Fibroblast of skin of abdomen (primary cell): ENCODE data around the gene CDC37L1.

Experiments
- DNase-seq: peaks from one replicate; pipeline ENCODE4 v3.0.0-alpha.2; 2013

The CDC37L1 gene

DNA sequence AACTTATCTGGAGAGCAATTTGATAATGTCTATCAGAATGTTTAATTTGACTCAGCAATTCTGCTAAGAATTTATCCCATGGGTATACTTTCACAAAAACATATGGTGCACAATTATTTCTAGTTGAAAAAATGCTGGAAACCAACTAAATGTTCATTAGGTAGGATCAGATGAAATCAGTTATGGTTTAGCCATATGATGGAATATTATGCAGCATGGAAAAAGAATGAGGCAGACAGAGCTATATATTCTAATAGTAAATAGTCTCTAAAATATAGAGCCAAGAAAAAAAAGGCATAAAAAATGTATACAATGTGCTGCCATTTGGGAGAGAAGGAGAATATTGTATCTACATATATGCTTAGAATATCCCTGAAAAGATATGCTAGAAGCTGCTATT, 9.5 kb upstream of the CDC37L1 start:
- DNase-seq: no peak

DNA sequence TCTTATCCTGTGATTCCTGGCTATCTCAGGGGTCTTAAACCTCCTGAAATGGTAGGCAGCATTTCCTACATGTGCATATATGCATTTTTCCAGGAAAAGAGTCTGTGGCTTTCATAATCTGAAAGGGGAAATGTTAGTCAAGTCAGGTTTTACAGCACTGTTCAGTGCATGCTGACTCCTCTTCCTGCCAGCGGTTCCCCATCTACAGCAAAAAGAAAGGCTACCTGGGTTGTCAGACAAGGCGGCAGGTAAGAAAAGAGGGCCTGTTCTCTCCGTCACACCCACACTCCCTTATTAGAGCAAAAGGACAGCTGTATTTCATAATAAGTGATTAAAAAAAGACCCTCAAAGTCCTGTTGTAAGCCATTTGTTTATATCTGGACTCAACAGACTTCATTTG, 8.8 kb upstream of the CDC37L1 start:
- DNase-seq: no peak

DNA sequence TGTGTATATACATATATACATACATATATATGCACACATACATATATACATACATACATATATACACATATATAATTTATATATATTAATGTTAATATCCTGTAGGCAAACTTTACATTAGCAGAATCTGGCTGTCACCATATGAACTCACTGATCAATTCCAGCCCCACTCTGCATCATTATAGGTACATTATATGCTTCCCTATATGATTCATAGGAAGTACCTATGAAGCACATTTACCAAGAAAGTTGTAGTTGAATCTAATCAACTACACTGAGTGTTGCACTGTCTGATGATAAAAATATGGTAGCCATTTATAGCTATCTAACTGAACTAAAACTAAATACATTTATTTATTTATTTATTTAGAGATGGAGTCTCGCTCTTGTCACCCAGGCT, 7.6 kb upstream of the CDC37L1 start:
- no peak for DNase-seq

DNA sequence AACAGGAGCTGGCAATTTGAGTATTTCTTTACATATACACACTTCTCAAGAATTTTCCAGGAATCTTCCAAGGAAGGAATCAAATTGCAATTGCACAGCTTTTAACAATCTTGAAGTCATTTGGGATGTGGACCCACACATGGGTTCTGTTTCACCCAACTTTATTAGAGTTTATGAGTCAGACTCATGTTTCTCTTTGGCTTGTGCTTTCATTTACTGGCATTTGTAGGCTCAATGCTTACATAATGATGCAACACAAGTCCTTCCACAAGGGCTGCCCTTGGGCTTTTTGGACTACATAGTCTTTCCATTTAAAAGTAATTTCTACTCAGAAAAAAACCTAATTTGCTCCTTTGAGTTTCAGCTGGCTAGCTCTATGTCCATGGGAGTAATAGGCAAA, 4.6 kb upstream of the CDC37L1 start:
- peak; percentile 93 for DNase-seq

DNA sequence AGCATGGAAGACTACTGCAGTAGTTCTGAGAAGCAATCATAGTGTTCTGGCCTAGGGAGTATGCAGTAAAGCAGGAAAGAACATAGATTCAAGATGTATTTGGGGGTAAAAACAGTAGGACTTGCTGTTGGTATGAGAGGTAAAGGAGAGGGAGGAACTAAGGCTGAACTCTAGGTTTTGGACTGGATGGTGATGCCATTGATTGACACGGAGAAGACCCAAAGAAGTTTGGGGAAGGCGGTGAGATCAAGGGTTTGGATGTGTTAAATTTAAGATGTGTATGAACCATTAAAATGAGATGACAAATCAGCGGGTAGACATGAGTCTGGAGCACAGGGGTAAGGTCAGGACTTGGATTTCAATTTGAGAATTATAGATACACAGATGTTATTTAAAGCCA, 2.0 kb upstream of the CDC37L1 start:
- no peak for DNase-seq

DNA sequence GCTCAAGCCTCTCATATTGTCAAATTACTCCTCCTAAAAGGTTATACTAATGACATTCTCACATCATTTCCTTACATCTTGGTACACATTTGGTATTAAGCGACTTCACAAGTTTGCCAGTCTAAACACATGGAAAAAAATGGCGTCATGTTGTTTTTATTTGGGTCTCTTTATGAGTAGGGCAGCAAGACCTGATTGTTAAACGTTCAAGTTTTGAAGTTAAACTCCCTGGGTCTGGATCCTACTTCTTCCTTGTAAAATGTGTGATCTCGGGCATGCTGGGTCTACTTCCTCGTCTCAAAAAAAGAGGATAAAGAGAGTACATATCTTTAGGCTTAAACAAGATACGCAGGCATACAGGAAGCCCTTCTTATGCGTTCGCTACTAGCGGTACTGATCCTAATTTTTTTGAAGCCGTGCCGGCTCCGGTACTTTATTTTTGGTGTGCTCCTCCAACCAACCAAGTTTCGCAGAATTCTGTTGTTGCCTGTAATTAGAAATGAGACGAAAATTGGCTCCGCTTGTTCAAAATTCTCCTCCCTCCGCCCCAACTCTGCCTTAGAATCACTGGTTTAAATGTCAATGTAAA, 596 bp upstream of the CDC37L1 start:
- peak; percentile 28 for DNase-seq

DNA sequence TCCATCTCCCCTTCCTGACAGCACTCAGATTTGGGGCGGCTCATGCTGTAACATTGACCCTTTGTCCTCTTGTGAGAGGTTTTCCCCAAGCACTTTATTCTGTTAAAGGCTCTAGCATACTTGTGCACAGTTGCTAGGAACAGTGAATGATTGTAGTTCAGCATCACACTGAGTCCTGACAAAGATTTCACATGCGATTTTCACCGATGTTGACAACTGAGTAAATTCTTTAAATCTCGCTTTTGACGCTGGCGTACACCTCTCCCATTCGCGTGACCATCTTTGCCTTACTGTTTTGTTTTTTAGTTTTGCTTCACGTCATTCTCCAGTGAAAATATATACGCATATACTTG, 780 bp downstream of the CDC37L1 start:
- DNase-seq: no peak

DNA sequence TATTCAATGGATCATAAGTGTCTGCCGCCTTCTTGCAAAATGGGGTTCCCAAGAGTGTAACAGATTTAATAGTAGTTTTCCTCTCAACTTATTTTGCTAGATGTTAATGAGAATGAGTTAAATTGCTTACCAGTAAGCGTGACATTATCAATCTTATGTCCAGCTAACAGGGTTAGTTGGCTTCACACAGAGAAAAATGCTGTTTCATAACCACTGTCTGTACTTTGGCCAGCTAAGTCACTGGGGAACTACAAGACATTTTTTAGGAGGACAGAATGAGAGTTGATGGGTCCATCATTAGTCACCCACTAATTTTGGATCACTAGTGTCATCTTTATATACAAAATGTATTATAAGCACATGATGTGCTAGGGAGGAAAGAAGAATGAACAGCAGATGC, 1.4 kb downstream of the CDC37L1 start:
- DNase-seq: no peak

DNA sequence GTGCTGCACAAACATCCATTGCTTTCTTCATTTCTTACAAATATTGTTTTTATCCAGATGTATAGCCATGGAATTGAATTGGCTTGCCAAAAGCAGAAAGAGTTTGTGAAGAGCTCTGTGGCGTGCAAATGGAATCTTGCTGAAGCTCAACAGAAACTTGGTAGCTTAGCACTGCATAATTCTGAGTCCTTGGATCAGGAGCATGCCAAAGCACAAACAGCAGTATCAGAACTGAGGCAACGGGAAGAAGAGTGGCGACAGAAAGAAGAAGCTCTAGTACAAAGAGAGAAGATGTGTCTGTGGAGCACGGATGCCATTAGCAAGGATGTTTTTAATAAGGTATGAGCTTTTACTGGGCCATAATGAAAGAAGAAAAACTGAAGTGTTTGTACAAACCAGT, 5.5 kb downstream of the CDC37L1 start:
- DNase-seq: no peak

DNA sequence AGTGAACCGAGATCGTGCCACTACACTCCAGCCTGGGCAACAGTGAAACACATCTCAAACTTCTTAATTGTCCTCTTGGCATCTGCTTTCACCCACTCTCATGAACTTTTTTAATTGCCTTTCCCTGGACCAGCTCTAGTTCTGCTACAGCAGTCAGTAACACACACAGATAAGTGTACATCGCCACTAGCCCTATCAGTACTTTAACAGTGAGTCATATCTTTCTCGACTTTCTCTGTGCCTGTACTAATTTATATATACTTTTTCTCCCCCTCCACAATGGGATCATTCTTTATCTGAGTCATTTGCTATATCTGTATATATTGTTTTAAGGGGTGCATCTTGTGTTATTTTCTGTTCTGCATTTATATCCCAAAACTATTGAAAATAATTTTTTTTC, 6.7 kb downstream of the CDC37L1 start:
- no peak for DNase-seq

DNA sequence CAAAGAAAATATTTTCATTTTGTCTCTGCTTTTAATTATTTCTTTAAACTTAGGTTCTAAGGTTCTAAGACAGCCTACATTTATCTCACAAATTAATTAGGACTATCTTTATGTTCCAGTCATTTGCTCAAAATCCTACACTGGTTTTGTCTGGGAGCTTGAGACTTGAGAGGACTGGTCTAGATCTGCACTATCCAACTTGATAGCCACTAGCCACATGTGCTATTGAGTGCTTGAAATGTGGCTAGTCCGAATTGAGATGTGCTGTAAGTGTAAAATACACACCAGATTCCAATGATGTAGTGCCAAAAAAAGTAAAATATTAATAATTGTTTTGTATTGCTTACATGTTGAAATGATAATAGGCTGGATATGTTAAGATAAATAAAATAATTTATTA, 7.2 kb downstream of the CDC37L1 start:
- no peak for DNase-seq

DNA sequence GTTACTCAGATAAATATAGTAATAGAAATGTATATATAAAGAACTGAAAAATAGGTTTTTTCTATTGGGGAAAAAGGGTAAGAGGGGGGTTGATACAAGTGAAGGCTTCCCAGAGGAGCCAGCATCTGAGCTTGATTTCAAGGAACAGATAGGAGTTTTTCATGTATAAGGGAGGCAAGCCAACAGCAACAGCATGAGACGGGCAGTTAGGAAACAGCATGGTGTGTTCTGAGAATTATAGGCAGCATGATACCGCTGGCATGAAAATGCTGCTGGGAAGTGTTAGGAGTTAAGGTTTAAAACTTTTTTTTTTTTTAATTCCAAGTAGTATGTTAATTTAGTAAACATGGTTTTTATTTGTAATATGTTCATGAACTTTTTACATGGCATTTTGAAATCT, 9.7 kb downstream of the CDC37L1 start:
- DNase-seq: no peak

DNA sequence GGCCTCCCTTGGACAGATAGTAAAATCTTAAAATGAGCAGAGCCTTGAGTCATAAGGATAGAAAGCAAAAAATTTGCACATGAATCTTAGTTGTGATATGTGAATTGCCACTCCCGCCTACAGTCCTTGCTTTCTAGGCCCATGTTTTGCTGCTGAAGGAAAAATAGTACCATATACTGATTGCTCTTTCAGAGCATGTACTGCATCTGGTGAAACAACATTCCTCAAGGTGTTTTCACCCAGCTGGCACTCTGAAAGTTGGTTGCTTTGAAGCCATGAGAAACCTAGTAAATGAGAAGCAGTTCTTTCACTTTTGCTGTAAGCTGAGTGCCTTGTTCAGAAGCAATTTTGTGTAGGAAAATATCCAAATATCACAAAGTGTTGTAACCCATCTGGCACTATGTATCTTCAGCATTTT, 10.3 kb downstream of the CDC37L1 start:
- no peak for DNase-seq

DNA sequence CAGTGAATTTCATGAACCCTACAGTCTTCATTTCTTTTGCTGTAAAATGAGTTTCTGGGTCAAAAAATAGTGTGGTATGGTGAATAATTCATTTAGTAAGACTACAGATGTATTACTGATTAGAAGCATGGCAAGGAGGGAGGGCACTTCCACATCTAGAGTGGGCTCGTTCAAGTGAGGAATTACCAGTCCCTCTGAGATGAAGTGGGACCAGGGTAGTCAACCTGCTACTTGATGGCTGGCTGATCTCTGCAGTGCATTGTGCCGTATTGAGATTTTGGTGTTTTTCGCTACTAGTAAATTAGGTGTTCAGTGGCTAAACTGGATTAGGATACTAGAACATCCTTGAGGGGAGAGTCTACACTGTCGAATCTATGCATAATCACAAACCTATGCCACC, 10.8 kb downstream of the CDC37L1 start:
- no peak for DNase-seq

DNA sequence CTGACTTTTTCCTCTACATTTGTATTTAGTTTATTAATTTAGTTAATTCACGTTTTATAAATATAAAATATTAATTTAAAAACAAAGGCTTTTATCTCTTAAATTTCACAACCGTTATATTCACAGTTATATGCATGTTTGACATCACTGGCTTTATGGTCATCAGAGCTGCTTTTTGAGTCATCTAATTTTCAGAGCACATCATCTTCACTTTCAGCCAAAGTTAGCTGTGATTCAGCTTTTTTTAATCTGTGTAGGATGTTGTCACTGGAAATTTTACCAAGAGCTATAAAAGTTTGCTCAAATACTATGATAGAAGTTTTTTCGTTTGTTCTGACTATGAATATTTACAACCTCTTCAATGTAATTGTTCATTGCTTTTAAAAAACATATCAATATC, 12.4 kb downstream of the CDC37L1 start:
- peak; percentile 43 for DNase-seq

DNA sequence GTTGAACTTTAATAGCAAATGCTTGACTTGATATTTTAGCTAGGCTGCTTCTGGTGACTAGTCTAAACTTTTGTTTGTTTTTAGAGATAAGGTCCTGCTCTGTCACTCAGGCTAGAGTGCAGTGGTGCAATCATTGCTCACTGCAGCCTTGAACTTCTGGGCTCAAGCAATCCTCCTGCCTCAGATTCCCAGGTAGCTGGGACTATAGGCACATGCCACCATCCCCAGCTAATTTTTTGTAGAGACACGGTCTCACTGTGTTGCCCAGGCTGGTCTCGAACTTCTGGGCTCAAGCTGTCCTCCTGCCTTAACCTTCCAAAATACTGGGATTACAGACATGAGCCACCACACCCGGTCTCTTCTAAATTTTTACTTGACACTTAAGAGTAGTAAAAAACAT, 20.7 kb downstream of the CDC37L1 start:
- DNase-seq: no peak

DNA sequence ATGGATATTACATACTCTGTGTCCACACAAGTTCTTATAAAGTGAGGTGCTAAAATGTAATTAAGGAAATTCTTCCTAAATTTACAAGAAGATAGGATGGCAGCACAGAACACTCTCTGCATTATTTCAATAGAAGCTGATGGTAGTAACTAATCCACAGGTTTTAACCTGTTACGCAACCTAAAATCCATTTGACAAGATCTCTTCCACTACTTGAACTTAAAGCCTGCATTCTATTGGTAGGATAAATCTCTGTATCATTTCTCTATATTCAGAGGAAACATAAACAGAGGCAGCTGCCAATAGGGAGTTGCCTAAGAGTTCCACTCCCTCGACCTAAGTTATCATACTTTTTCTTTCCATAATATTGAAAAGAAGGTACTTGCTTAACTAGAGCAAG, 21.6 kb downstream of the CDC37L1 start:
- no peak for DNase-seq

DNA sequence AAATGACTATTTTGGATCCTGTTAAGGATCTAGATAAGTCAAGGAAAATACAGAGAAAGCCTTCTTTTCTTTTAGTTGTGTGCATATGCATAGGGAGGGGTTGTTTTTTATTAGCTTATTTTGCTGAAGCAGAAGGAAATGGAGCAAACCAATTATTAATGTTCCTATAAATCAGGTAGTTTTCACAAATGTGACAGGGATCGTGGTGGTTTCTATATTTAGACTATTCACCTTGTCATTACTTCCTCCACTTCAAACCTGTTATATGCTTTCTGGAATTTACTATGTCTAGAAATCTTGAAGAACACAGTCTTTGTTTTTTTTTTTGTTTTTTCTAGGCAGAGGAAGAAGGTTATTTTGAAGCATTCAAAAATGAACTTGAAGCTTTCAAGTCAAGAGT, 22.2 kb downstream of the CDC37L1 start:
- no peak for DNase-seq

DNA sequence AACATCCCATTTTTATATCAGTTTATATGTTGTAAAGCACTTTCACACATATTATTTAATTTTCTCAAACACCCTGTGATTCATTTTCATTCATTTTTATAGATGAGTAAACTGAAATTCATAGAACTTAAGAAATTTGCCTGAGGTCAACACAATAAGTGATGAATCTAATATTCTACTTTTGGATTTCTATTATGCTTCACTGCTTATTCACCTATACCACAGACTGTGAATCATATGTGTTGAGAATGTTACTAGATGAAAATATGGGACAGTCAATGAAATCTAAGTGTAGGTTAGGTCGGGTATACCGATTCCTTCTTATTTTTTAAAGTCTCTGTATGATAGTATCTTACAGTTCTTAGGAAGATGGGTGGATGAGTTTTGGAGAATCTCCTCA, 24.8 kb downstream of the CDC37L1 start:
- DNase-seq: no peak

DNA sequence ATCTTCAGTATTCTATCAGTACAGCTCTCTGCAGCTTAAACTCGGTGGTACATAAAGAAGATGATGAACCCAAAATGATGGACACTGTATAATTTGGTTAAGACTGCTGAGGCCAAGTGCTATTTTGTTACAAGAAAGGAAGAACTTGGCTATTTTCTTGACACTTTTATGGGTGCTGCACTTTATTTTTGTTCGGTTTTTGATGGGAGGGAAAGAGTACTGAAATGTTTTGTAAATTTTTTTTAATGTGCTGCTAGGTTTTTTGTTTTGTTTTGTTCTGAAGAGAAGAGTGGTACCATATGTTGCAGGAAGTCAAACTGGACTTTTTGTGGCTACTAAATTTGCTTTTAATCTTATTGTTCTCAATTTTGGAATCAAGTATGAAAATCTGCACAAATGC, 26.7 kb downstream of the CDC37L1 start:
- DNase-seq: no peak

DNA sequence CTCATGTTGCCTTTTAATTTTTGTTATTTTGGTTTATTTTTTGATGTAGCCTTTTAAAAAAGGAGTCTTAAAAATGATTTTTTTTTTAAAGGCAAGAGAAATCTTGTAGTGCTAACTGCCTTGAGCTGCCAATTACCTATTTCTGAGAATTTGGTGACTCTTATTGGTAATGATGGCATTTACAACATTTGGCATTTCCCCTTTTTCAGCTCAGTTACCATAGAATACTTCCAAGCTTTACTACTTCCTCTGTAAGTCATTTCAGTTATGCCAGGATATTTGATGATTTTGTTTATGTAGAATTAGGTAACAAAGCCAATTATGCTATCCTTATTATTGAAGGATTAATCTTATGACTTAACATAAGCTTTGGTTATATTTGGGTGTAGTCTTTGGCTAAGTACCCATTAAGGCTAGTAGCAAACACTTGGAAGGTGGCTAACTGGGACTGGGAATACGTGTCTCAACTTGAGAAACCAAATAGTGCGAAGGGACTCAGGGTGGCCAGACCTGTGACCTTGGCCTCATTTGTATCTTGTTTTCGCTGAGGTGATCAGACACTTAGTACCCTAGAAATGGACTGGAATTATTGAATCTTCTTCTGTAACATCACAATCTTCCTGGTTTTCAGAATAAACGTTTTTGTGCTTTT, 27.7 kb downstream of the CDC37L1 start:
- no peak for DNase-seq

DNA sequence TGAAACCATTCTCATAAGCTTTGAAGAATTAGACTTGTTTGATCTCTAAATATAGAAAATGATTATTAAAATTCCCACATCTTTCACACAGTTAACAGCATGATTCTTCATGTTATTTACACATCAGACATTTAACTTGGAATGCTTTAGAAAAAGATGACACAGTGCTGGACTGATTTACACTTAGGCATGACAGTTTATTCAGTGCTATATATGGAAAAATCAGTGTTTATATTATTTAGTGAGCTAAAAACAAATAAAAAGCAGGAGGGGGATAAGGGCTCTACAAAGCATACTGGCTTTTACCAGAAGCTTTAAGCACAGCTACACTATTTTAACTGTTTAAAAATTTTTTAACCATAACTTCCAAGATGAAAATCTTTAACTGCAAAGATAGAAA, 30.0 kb downstream of the CDC37L1 start:
- no peak for DNase-seq

DNA sequence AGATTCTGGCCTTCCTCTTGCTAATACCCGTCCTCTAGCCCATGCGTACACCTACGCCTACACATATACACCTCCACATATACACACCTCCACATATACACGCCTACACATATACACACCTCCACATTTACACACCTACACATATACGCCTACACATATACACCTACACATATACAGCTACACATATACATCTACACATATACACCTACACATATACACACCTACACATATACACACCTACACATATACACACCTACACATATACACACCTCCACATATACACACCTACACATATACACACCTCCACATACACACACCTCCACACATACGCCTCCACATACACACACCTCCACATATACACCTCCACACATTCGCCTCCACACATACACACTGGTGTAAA, 34.5 kb downstream of the CDC37L1 start:
- no peak for DNase-seq

DNA sequence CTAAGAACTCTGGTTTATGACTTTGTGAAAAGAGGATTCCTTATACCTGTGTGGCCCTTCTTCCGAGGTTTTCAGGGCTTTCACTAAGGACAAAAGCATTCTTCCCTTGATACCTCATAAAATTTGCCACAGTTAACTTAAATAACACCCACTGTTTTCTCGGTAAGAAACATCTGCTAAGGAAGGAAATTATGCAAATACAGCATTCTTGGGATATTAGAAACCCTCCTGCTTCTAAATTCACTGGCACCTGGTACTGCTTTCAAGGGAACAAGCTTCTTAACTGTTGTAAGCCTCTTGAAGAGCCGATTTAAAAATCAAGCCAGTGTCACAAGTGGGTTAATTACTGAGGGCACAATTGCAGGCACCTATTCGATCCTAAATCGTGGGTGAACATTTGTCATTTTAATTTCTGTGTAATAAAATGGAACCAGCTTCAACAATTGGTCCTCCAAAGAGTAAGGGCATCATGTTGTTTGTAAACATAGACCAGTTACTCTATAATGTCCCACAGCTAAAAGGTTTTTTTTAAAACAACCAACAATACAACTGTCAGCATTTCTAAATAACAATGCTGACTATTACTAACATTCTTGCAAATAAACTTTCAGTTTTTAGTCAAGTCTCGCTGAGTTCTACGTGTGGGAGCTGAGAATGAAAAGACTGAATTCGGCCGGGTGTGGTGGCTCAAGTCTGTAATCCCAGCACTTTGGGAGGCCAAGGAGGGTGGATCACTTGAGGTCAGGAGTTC, 35.1 kb downstream of the CDC37L1 start:
- DNase-seq: peak; percentile 7
